ENCODE measurements around the gene APLP1.

DNA sequence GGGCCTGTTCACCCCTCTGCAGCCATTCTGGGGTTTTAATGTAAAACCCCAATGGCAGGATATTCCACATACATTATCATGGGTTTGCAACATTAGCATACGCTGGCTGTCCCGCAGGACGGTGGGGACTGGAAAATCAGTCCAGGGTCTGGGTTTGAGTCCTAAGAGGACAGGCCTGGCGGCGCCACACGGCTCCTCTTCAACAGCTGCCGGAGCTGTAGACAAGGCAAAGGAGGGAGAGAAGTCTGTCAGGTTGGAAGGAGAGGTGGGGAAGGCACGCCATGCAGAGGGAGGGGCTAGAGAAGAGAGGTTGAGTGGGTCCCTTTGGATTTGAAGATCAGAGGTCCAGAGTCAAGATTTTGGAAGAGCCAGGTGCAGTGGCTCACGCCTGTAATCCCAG, 20.0 kb downstream of the APLP1 start:
- TF ChIP-seq CTCF (IDR thresholded peaks at IDR 0.05; ENCODE audit: poor library complexity, severe bottlenecking) (no peak), SMC3 (conservative IDR thresholded peaks at IDR 0.05; ENCODE audit: poor library complexity) (no peak), POLR2AphosphoS5 (IDR thresholded peaks at IDR 0.05) (no peak), EZH2 (IDR thresholded peaks at IDR 0.05; ENCODE audit: borderline replicate concordance, insufficient read depth, low read length, poor library complexity, severe bottlenecking) (no peak), EP300 (conservative IDR thresholded peaks at IDR 0.05; ENCODE audit: poor library complexity, severe bottlenecking) (no peak), REST (IDR thresholded peaks at IDR 0.05; ENCODE audit: borderline replicate concordance) (no peak), RAD21 (conservative IDR thresholded peaks at IDR 0.05) (no peak), TAF1 (IDR thresholded peaks at IDR 0.05; ENCODE audit: low read depth) (no peak), MXI1 (conservative IDR thresholded peaks at IDR 0.05; ENCODE audit: poor library complexity, severe bottlenecking) (no peak)
